Parietal lobe (tissue), 1 donor: ENCODE measurements around the gene CMC4. TPM values are rescaled to one million over a fixed set of nuclear protein-coding genes. Genes with fewer than 3 reads are reported as not detected.

Source experiments
- total RNA-seq: library from RNA; depleted of rRNA; stranded (reverse); fragments of >200 nt; gene quantifications from one replicate; pipeline ENCODE4 v1.2.3, GENCODE V29; 2014

CMC4 gene
- 3.8 TPM for total RNA-seq

GRCh38 chrX:155070975-155071693 lies at the start of gene CMC4, which contains the start of the genes BRCC3 and MTCP1:
CMC4 (minus strand) TSS chrX:155071136; CDS start chrX:155064023, 7,113 bp downstream.
BRCC3 (plus strand) TSS chrX:155071508; CDS start chrX:155071528, 20 bp downstream.
MTCP1 (minus strand) TSS chrX:155071136; CDS start chrX:155066010, 5,126 bp downstream.

GRCh38 chrX:155026727-155027508 lies 44.0 kb downstream of the CMC4 start, which contains the start of gene FUNDC2:
FUNDC2 (plus strand) TSS chrX:155026844; CDS start chrX:155026939, 95 bp downstream.

GRCh38 chrX:155022585-155022984 lies 48.4 kb downstream of the CMC4 start, which contains the start of gene F8:
F8 (minus strand) TSS chrX:155022723; CDS start chrX:155022552, 171 bp downstream.

Other genes starting within 250 kb of the CMC4 start
- not detected for gene SMIM9, start 236.5 kb downstream of the CMC4 start, total RNA-seq
- 5.6 TPM for gene F8A1, start 184.8 kb downstream of the CMC4 start, total RNA-seq
- 5.6 TPM for gene F8, start 48.4 kb downstream of the CMC4 start, total RNA-seq
- 31.9 TPM for gene FUNDC2, start 44.3 kb downstream of the CMC4 start, total RNA-seq
- 3.4 TPM for gene MTCP1, start within 50 bp of the CMC4 start, total RNA-seq
- 18.8 TPM for gene BRCC3, start 372 bp upstream of the CMC4 start, total RNA-seq
- gene VBP1, start 145.3 kb upstream of the CMC4 start, total RNA-seq, result 75.1 TPM
- 27.2 TPM for gene RAB39B, start 193.4 kb upstream of the CMC4 start, total RNA-seq